Measurements from ENCODE around the gene POU2F1.
A peak's percentile ranks its signal among the peaks of the same experiment; 100 is the strongest.

POU2F1 gene

GRCh38 chr1:167208624-167208976 lies 12.1 kb upstream of the POU2F1 start (continued):
- TF ChIP-seq ZXDB (tag by site-specific recombination; IDR thresholded peaks at IDR 0.05), result no peak
- TF ChIP-seq BCL11A (tag by site-specific recombination; IDR thresholded peaks at IDR 0.05; ENCODE audit: low read depth), result no peak
- TF ChIP-seq ZBTB6 (tag by site-specific recombination; IDR thresholded peaks at IDR 0.05), result no peak
- TF ChIP-seq ZNF76 (tag by site-specific recombination; IDR thresholded peaks at IDR 0.05; ENCODE audit: borderline replicate concordance, low read depth), result no peak
- no peak for TF ChIP-seq ZNF132 (tag by site-specific recombination; IDR thresholded peaks at IDR 0.05; ENCODE audit: borderline replicate concordance)
- no peak for TF ChIP-seq ZSCAN5A (tag by site-specific recombination; IDR thresholded peaks at IDR 0.05)

GRCh38 chr1:167209044-167209443 lies 11.6 kb upstream of the POU2F1 start:
- TF ChIP-seq SETDB1 (IDR thresholded peaks at IDR 0.05; ENCODE audit: insufficient read length, low read length), result peak; percentile 51
- no peak for TF ChIP-seq BCL6B (tag by site-specific recombination; IDR thresholded peaks at IDR 0.05)
- no peaks in the 10 kb centered on the region for H3K9me3 ChIP-seq (ENCODE audit: control insufficient read depth, insufficient read depth, low read depth, low read length)
- no peaks in the 10 kb centered on the region for H3K4me1 ChIP-seq (ENCODE audit: control insufficient read depth, insufficient read depth, low read length)
- no peaks in the 10 kb centered on the region for H3K36me3 ChIP-seq (ENCODE audit: control insufficient read depth in 2 of 2, insufficient read depth in 1 of 2, low read length in 2 of 2)
- CTCF ChIA-PET, result interaction anchor here (0.5 to 1.0 kb wide), 6 partner anchors 10 to 299 kb away, joined by 3 to 5 read pairs (median 3); no protein-coding TSS in a partner anchor
- POLR2A ChIA-PET, result interaction anchor here (0.6 kb wide), 1 partner anchor 350 kb away, joined by 6 read pairs; no protein-coding TSS in a partner anchor
- no peak overlapping the region for H3K4me3 ChIP-seq (ENCODE audit: low read depth, low read length)
- H3K27ac ChIP-seq (ENCODE audit: extremely low read depth, low read depth, low read length), result no peak overlapping the region

DNA sequence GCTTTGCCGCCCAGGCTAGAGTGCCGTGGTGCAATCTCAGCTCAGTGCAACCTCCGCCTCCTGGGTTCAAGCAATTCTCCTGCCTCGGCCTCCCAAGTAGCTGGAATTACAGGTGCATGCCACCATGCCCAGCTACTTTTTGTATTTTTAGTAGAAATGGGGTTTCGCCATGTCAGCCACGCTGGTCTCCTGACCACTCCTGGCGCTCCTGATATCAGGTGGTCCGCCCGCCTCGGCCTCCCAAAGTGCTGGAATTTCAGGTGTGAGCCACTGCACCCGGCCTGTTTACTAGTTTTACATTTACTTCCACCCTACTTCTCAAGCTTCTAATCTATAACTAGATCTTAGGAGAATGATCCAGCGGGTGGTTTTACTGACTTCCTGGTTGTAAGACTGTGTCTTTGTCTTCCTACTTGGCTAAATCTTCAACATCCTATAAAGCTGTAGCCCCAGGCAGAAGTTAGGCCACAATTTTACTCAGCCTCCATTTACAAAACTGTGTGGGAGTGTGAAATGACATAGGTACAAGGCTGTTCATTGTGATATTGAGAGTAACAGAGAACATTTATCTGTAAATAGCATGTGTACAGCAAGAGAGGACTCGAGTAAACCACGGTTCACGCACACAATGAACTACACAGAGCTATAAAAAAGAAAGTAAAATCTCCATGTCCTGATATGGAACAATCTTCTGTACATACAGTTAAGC lies 9.6 kb upstream of the POU2F1 start:
- no peaks in the 10 kb centered on the region for H3K4me1 ChIP-seq (ENCODE audit: control insufficient read depth, insufficient read depth, low read length)
- H3K36me3 ChIP-seq (ENCODE audit: control insufficient read depth in 2 of 2, insufficient read depth in 1 of 2, low read length in 2 of 2), result no peaks in the 10 kb centered on the region
- CTCF ChIA-PET, result interaction anchor here (0.7 to 1.2 kb wide), 4 partner anchors 9 to 185 kb away, joined by 3 to 6 read pairs (median 4); partner anchors contain the start of gene POU2F1
- H3K27ac ChIP-seq (ENCODE audit: extremely low read depth, low read depth, low read length), result no peak overlapping the region
- POLR2A ChIA-PET, result no interaction called here
- TF ChIP-seq SALL2 (tag by site-specific recombination; IDR thresholded peaks at IDR 0.05; ENCODE audit: borderline replicate concordance) (no peak), MZF1 (tag by site-specific recombination; IDR thresholded peaks at IDR 0.05; ENCODE audit: borderline replicate concordance) (no peak), ZNF514 (tag by site-specific recombination; IDR thresholded peaks at IDR 0.05) (no peak), ZNF76 (tag by site-specific recombination; IDR thresholded peaks at IDR 0.05; ENCODE audit: borderline replicate concordance, low read depth) (no peak), YY1 (tag by site-specific recombination; IDR thresholded peaks at IDR 0.05) (no peak), ZNF654 (tag by site-specific recombination; IDR thresholded peaks at IDR 0.05; ENCODE audit: low read depth) (no peak), TRIM28 (IDR thresholded peaks at IDR 0.05; ENCODE audit: borderline replicate concordance, low read length) (no peak), ZNF350 (tag by site-specific recombination; IDR thresholded peaks at IDR 0.05) (no peak)
- TF ChIP-seq, protein P1, sequence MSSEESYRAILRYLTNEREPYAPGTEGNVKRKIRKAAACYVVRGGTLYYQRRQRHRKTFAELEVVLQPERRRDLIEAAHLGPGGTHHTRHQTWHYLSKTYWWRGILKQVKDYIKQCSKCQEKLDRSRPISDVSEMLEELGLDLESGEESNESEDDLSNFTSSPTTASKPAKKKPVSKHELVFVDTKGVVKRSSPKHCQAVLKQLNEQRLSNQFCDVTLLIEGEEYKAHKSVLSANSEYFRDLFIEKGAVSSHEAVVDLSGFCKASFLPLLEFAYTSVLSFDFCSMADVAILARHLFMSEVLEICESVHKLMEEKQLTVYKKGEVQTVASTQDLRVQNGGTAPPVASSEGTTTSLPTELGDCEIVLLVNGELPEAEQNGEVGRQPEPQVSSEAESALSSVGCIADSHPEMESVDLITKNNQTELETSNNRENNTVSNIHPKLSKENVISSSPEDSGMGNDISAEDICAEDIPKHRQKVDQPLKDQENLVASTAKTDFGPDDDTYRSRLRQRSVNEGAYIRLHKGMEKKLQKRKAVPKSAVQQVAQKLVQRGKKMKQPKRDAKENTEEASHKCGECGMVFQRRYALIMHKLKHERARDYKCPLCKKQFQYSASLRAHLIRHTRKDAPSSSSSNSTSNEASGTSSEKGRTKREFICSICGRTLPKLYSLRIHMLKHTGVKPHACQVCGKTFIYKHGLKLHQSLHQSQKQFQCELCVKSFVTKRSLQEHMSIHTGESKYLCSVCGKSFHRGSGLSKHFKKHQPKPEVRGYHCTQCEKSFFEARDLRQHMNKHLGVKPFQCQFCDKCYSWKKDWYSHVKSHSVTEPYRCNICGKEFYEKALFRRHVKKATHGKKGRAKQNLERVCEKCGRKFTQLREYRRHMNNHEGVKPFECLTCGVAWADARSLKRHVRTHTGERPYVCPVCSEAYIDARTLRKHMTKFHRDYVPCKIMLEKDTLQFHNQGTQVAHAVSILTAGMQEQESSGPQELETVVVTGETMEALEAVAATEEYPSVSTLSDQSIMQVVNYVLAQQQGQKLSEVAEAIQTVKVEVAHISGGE (tag by site-specific recombination; conservative IDR thresholded peaks at IDR 0.05; ENCODE audit: low read depth), result no peak
- H3K9me3 ChIP-seq (ENCODE audit: control insufficient read depth, insufficient read depth, low read depth, low read length), result no peaks in the 10 kb centered on the region
- H3K4me3 ChIP-seq (ENCODE audit: low read depth, low read length), result no peak overlapping the region

Measured in HEK293 (cell line).